Stomach smooth muscle (tissue), 2 donors: Measurements from ENCODE around the gene OXLD1.

Experiments
- H3K27ac ChIP-seq: one replicate; pipeline ENCODE4 v1.7.0; 2013; ENCODE audit warnings: mild to moderate bottlenecking, low read length, inconsistent platforms
- H3K27me3 ChIP-seq, 2 donors: one replicate each; pipeline ENCODE4 v1.7.0; 2013; ENCODE audit warnings: low read length in 2 of 2; ENCODE audit not compliant: insufficient read depth in 2 of 2, control insufficient read depth in 1 of 2
- H3K36me3 ChIP-seq, 2 donors: one replicate each; pipeline ENCODE4 v1.7.0; 2013; ENCODE audit warnings: low read length in 2 of 2; ENCODE audit not compliant: control insufficient read depth in 2 of 2, insufficient read depth in 2 of 2
- H3K4me1 ChIP-seq: one replicate; pipeline ENCODE4 v1.7.0; 2013; ENCODE audit warnings: low read length; ENCODE audit not compliant: control insufficient read depth, insufficient read depth
- H3K4me3 ChIP-seq, 2 donors: one replicate each; pipeline ENCODE4 v1.7.0; 2013; ENCODE audit warnings: low read length in 2 of 2
- H3K9ac ChIP-seq, 2 donors: one replicate each; pipeline ENCODE4 v1.7.0; 2013; ENCODE audit warnings: low read length in 2 of 2, mild to moderate bottlenecking in 1 of 2
- H3K9me3 ChIP-seq, 2 donors: one replicate each; pipeline ENCODE4 v1.7.0; 2013; ENCODE audit warnings: low read length in 2 of 2; ENCODE audit not compliant: control insufficient read depth in 2 of 2
- donor health status: healthy.
- donor health status: Pancreatic carcinoma.

The OXLD1 gene

DNA sequence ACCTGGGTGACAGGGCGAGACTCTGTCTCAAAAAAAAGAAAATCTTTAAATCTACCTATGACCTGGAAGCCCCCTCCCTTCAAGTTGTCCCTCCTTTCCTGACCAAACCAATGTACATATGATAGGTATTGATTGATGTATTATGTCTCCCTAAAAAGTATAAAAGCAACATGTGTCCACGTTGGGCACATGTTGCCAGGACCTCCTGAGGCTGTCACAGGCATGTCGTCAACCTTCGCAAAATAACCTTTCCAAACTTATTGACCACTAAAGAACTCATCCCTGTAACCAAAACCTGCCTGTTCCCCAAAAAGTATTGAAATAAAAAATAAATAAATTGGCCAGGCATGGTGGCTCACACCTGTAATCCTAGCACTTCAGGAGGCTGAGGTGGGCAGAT lies 4.4 kb downstream of the OXLD1 start:
- Histone ChIP-seq H3K27me3 (no peaks in the 10 kb centered on the region), H3K9ac (no peak overlapping the region), H3K4me1 (peaks cover 16% of the 10 kb centered on the region), H3K4me3 (no peak overlapping the region), H3K27ac (no peak overlapping the region), H3K36me3 (peaks cover 0 to 3% of the 10 kb centered on the region in 2 donors), H3K9me3 (no peaks in the 10 kb centered on the region)

GRCh38 chr17:81660441-81660840 lies 6.0 kb downstream of the OXLD1 start:
- Histone ChIP-seq H3K9me3 (no peaks in the 10 kb centered on the region), H3K4me1 (peaks cover 3% of the 10 kb centered on the region), H3K9ac (no peak overlapping the region), H3K27ac (no peak overlapping the region), H3K4me3 (no peak overlapping the region), H3K27me3 (peaks cover 0 to 2% of the 10 kb centered on the region in 2 donors), H3K36me3 (peaks cover 0 to 3% of the 10 kb centered on the region in 2 donors)

- Histone ChIP-seq H3K9ac (no peak overlapping the region), H3K4me3 (no peak overlapping the region), H3K9me3 (no peaks in the 10 kb centered on the region), H3K27ac (no peak overlapping the region), H3K4me1 (no peaks in the 10 kb centered on the region), H3K36me3 (no peaks in the 10 kb centered on the region), H3K27me3 (peaks cover 0 to 3% of the 10 kb centered on the region in 2 donors)
These were observed 7.4 kb downstream of the OXLD1 start for GRCh38 chr17:81659038-81659437.

- no peak overlapping the region for H3K4me3 ChIP-seq
- H3K4me1 ChIP-seq, result no peaks in the 10 kb centered on the region
- no peaks in the 10 kb centered on the region for H3K9me3 ChIP-seq
- no peak overlapping the region for H3K9ac ChIP-seq
- H3K27ac ChIP-seq, result no peak overlapping the region
- H3K36me3 ChIP-seq, result no peaks in the 10 kb centered on the region
- peaks cover 5% of the 10 kb centered on the region in 2 donors for H3K27me3 ChIP-seq
These were observed 9.6 kb downstream of the OXLD1 start for GRCh38 chr17:81656835-81657234.

DNA sequence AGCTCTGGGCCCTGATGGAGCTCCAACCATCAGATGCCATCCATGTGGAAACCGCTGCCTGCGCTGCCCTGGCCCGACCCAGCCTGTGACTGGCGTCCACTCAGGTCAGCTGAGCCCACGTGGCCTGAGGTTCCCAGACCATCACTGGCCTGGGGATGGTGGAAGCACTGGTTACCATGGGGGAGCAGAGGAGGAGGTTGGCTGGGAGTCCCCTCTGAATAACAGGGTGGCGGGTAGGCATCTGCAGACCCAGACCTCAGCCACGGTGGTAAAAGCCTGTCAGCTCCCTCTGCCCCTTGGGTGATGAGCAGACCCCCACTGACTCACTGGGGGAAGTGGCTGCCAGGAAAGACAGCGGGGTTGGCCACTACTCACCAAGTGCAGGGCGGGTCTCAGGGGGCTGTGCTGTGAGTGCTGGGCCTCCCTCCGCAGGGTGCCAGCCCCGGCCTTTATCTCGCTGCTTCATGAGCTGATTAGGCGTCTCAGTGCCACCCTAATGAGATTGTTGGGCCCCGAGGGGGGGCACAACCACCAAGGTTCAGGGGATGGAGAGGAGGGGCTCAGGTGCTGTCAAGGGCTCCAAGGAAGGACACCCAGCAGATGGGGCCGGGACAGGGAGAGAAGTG lies 10.2 kb downstream of the OXLD1 start, which contains the start of gene PDE6G:
Gene PDE6G (minus strand): TSS at position 425 of the 626 bp plus-strand sequence. CDS start 3,237 bp downstream, outside the sequence.
- H3K27ac ChIP-seq, result no peak within 1 kb of the TSS
- H3K27me3 ChIP-seq, result peaks cover 6 to 7% of the 10 kb centered on the region in 2 donors
- no peak within 1 kb of the TSS for H3K9ac ChIP-seq
- no peaks in the 10 kb centered on the region for H3K9me3 ChIP-seq
- H3K4me3 ChIP-seq, result no peak within 1 kb of the TSS
- no peaks in the 10 kb centered on the region for H3K4me1 ChIP-seq
- no peaks in the 10 kb centered on the region for H3K36me3 ChIP-seq

DNA sequence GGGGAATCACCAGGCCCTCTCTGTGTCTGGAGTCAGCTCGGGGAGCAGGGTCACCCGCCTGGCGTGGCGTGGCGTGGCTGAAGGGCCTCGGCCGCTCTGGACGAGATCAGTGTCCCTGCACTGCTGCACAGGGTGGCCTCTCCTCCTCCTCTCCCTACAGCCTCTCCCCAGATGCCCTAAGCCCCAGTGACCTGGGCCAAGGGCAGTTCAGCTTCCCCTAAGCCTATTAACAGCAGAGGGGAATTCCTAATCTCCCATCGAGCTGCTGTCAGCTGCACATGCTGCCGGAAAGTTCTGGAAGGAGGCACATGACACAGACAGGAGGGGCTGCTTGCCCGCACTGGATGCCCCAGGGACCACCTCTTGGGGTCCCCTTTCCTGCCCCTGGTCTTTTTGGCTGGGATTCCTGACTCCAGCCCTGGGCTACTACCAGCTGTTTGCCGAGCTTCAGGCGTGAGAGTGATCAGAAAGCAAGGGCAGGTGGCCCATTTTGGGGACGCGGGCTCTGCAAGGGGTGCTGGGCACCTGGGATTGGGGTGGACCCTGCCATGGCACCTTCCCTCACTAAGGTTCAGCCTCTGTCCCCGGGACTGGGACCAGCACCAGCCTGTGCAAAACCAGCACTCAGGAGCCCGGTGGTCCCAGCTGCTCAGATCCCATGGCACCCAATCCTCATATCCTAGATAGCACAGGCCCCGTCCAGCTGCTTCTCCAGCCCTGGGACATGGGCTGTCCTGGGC lies 10.9 kb downstream of the OXLD1 start:
- Histone ChIP-seq H3K36me3 (no peaks in the 10 kb centered on the region), H3K9me3 (no peaks in the 10 kb centered on the region), H3K4me1 (no peaks in the 10 kb centered on the region), H3K27me3 (peaks cover 8 to 11% of the 10 kb centered on the region in 2 donors), H3K27ac (no peak overlapping the region), H3K9ac (no peak overlapping the region), H3K4me3 (no peak overlapping the region)

GRCh38 chr17:81652906-81653771 lies 13.3 kb downstream of the OXLD1 start:
- Histone ChIP-seq H3K4me3 (no peak overlapping the region), H3K4me1 (no peaks in the 10 kb centered on the region), H3K36me3 (no peaks in the 10 kb centered on the region), H3K9ac (no peak overlapping the region), H3K27me3 (peaks cover 18 to 23% of the 10 kb centered on the region in 2 donors), H3K9me3 (no peaks in the 10 kb centered on the region), H3K27ac (no peak overlapping the region)

GRCh38 chr17:81651692-81652091 lies 14.7 kb downstream of the OXLD1 start:
- Histone ChIP-seq H3K27me3 (peaks cover 26 to 36% of the 10 kb centered on the region in 2 donors), H3K9ac (no peak overlapping the region), H3K4me3 (no peak overlapping the region)

DNA sequence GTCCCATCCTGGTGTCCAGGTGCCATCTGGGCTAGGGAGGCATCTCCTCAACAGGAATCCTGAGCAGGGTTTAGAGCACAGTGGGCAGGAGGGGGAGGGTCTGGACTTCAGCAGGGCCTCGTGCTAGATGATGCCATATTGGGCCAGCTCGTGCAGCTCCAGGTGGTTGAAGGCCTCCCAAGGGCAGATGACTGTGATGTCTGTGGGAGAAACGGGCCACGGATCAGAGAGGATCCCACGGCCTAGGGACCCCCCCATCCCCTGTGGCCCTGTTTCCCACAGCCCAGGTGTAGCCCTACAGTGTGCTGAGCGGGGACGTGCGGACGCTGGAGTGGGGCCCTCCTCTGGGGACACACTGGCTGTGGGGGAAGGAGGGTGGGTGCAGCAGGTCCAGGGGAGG lies 15.5 kb downstream of the OXLD1 start:
- Histone ChIP-seq H3K36me3 (no peaks in the 10 kb centered on the region), H3K4me3 (no peak overlapping the region), H3K27me3 (peaks cover 27 to 36% of the 10 kb centered on the region in 2 donors), H3K4me1 (no peaks in the 10 kb centered on the region), H3K9ac (no peak overlapping the region), H3K27ac (no peak overlapping the region), H3K9me3 (no peaks in the 10 kb centered on the region)

More at GRCh38 chr17:81651692-81652091, 14.7 kb downstream of the OXLD1 start:
- no peaks in the 10 kb centered on the region for H3K4me1 ChIP-seq
- H3K9me3 ChIP-seq, result no peaks in the 10 kb centered on the region
- H3K27ac ChIP-seq, result no peak overlapping the region
- no peaks in the 10 kb centered on the region for H3K36me3 ChIP-seq

DNA sequence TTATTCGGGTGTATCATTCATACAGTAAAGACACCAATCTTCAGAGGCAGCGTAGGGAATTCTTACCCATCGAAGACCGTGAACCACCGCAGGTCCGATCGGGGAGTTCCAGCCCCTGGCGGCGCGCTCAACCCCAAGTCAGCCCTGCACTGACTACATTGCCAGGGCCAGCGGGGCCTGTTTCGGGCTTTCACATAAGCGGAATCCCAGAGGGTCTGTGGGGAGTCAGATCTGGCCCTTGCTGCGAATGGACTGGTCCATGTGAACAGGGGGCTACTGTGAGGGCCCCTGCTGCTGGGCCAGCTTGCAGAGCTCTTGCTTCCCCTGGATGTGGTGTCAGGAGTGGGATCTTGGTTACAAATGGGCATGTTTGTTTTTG lies 17.7 kb downstream of the OXLD1 start:
- Histone ChIP-seq H3K4me3 (no peak overlapping the region), H3K9ac (no peak overlapping the region), H3K27me3 (peaks cover 25 to 36% of the 10 kb centered on the region in 2 donors), H3K4me1 (no peaks in the 10 kb centered on the region), H3K27ac (no peak overlapping the region), H3K36me3 (peaks cover 0 to 3% of the 10 kb centered on the region in 2 donors), H3K9me3 (no peaks in the 10 kb centered on the region)
